Stomach (tissue), 9 donors: Measurements from ENCODE around the gene ANKRD55. TPM values are rescaled to one million over a fixed set of nuclear protein-coding genes. Genes with fewer than 3 reads are reported as not detected.

Experiments used
- DNase-seq, 2 donors: peaks; one replicate each; pipeline versions ENCODE4 v3.0.0 to v3.0.0-alpha.2; 2013 to 2019
- H3K27ac ChIP-seq, 5 donors: fragments of 200-600 bp in 4 of 5; sonication (generic) in 4 of 5; one replicate each; pipeline ENCODE4 v1.5.1; 2013 to 2019; ENCODE audit warnings: mild to moderate bottlenecking in 1 of 5, moderate library complexity in 1 of 5
- H3K27me3 ChIP-seq, 3 donors: fragments of 200-600 bp; sonication (generic); one replicate each; pipeline ENCODE4 v1.5.1; 2017 to 2019; ENCODE audit warnings: mixed run types in 1 of 3
- H3K36me3 ChIP-seq, 4 donors: fragments of 200-600 bp; sonication (generic); 1 replicate in 3 of 4; 2 replicates in 1 of 4; pipeline ENCODE4 v1.5.1; 2016 to 2019
- H3K4me1 ChIP-seq, 4 donors: fragments of 200-600 bp; sonication (generic); one replicate each; pipeline ENCODE4 v1.5.1; 2016 to 2019
- H3K4me3 ChIP-seq, 4 donors: fragments of 200-600 bp; sonication (generic) in 3 of 4; one replicate each; pipeline ENCODE4 v1.5.1; 2016 to 2019; ENCODE audit warnings: mild to moderate bottlenecking in 1 of 4
- H3K9me3 ChIP-seq, 4 donors: fragments of 200-600 bp; sonication (generic); one replicate each; pipeline ENCODE4 v1.5.1; 2016 to 2019
- EP300 ChIP-seq: sonication (generic); formaldehyde crosslinking; IDR thresholded peaks from one replicate; pipeline ENCODE4 v1.6.1; 2017; ENCODE audit warnings: antibody characterized with exemption
- POLR2A ChIP-seq, 4 donors: fragments of 450-650 bp; IDR thresholded peaks; one replicate each; pipeline ENCODE4 v1.6.1; 2016; ENCODE audit warnings: antibody characterized with exemption in 4 of 4, control low read depth in 2 of 4, mild to moderate bottlenecking in 1 of 4, moderate library complexity in 1 of 4
- POLR2AphosphoS5 ChIP-seq, 3 donors: sonication (generic); formaldehyde crosslinking; IDR thresholded peaks; one replicate each; pipeline ENCODE4 v1.6.1; 2016; ENCODE audit warnings: antibody characterized with exemption in 3 of 3
- WGBS, 5 donors: extraction: QIAGEN DNeasy Blood & Tissue Kit in 3 of 5; methylation state at CpG; one replicate each; pipeline versions ENCODE4 v1.1.5 to v1.1.7; 2013 to 2018; 5-methylcytosine and 5-hydroxymethylcytosine counted together
- intact Hi-C: fragments of 100-400 bp; cut with DNase I; formaldehyde crosslinking; loops from one replicate; pipeline ENCODE4 v1.15.1; 2023; ENCODE audit warnings: low total_unique reads
- polyA plus RNA-seq, 3 donors: library from polyadenylated mRNA; stranded (reverse); fragments of 200-250 nt; gene quantifications; one replicate each; pipeline ENCODE4 v1.2.3, GENCODE V29; 2013
- total RNA-seq, 5 donors: library from RNA; depleted of rRNA; stranded (reverse); fragments of >200 nt; gene quantifications; one replicate each; pipeline versions ENCODE4 v1.1.0 to v1.2.3, GENCODE V29; 2014 to 2016
- TF ChIP-seq, protein P1 (sequence below), 7 experiments: fragments of 450-650 bp in 4 of 7; fragments of 200-600 bp in 3 of 7; sonication (generic) in 3 of 7; IDR thresholded peaks; one replicate each; pipeline ENCODE4 v1.5.1; 2016 to 2019; ENCODE audit warnings: antibody characterized with exemption in 7 of 7, control low read depth in 2 of 7, mild to moderate bottlenecking in 1 of 7
- donor health status: healthy with polysubstance abuse.
- donor health status: Bipolar disorder and iron deficiency.
- donor health status: healthy.

ANKRD55 gene
- total and polyA plus RNA-seq, 8 donors, result 0.08 to 0.18 TPM; not detected in 6

DNA sequence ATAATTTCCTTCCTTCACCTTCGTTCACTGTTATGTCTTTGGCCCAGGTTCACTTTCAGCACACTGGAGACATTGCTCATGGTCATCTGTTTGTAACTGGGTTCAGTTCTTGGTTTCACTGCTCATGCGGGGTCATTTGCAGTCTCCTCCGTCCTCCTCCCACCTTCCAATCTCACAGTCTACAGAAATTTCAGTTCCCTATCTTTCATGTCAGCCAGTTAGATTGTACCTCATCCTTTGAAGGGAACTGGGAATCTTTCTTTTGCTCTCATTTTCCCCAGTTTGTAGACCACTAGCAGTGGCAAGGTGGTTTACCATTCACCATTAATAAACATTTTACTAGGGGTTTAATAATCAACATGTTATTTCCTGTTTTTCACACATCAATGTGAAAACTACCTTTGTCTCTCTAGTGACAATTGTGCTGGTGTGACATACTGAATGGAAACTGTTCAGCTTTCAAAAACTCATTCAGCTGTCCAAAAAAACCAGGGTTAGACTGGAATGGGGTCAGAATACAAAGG lies 137.5 kb downstream of the ANKRD55 start:
- no peak for DNase-seq
- Histone ChIP-seq H3K27me3 (no peaks in the 10 kb centered on the region), H3K27ac (no peak overlapping the region), H3K4me3 (no peak overlapping the region), H3K4me1 (peaks cover 0 to 36% (median 6%) of the 10 kb centered on the region in 4 donors), H3K9me3 (no peaks in the 10 kb centered on the region), H3K36me3 (no peaks in the 10 kb centered on the region)
- WGBS, 5 donors, result 85 to 97% (median 89%) methylated on average over 3 of the region's 3 CpGs
- intact Hi-C loops, result no loop called here
- no peak for TF ChIP-seq EP300
- TF ChIP-seq, protein P1, sequence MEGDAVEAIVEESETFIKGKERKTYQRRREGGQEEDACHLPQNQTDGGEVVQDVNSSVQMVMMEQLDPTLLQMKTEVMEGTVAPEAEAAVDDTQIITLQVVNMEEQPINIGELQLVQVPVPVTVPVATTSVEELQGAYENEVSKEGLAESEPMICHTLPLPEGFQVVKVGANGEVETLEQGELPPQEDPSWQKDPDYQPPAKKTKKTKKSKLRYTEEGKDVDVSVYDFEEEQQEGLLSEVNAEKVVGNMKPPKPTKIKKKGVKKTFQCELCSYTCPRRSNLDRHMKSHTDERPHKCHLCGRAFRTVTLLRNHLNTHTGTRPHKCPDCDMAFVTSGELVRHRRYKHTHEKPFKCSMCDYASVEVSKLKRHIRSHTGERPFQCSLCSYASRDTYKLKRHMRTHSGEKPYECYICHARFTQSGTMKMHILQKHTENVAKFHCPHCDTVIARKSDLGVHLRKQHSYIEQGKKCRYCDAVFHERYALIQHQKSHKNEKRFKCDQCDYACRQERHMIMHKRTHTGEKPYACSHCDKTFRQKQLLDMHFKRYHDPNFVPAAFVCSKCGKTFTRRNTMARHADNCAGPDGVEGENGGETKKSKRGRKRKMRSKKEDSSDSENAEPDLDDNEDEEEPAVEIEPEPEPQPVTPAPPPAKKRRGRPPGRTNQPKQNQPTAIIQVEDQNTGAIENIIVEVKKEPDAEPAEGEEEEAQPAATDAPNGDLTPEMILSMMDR (IDR thresholded peaks at IDR 0.05), result no peak
- no peak for TF ChIP-seq POLR2AphosphoS5 (IDR thresholded peaks at IDR 0.05)
- TF ChIP-seq POLR2A (IDR thresholded peaks at IDR 0.05), result no peak

DNA sequence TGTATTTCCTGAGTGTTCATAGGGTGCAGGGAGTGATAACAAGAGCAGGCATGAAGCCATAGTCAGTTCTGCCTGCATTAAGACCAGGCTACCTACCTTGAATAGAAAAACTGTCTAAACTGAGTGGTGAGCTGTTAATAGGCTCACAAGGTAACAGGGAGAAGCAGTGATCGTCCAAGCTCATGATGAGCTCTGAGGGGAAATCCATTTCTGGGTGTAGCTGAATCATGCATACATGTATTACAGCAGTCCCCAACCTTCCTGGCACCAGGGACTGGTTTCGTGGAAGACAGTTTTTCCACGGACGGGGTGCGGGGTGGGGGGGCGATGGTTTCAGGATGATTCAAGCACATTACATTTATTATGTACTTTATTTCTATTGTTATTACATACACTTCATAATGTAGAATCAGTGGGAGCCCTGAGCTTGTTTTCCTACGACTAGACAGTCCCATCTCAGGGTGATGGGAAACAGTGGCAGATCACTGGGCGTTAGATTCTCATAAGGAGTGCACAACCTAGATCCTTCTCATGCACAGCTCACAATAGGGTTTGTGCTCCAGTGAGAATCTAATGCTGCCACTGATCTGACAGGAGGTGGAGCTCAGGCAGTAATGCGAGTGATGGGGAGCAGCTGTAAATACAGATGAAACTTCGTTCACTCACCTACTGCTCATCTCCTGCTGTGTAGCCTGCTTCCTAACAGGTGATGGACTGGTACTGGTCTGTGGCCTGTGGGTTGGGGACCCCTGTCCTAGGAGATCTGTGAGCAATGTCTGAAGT lies 138.4 kb downstream of the ANKRD55 start:
- TF ChIP-seq POLR2A (IDR thresholded peaks at IDR 0.05) (no peak), EP300 (no peak), POLR2AphosphoS5 (IDR thresholded peaks at IDR 0.05) (no peak)
- TF ChIP-seq, protein P1 (IDR thresholded peaks at IDR 0.05), result no peak

DNA sequence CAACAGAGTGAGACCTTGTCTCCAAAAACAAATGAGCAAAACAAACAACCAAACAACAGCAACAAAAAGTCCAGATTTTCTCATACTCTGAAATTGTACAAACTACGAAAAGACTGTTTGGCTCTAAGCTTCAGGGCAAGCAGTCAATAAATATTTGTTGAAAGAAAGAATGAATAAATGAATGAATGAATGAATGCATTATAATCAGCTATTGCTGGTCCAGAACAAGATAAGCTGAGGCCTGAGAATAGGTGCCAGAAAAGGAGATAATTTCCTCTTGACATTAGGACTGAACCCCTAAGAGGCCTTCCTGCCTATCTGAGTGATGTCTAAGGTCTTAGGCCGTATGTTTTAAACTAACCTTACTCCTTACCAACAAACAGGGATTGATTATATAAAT lies 139.2 kb downstream of the ANKRD55 start:
- intact Hi-C loops, result no loop called here
- H3K4me3 ChIP-seq, result no peak overlapping the region

More for the DNA sequence above, 138.4 kb downstream of the ANKRD55 start:
- Histone ChIP-seq H3K4me3 (no peak overlapping the region), H3K36me3 (no peaks in the 10 kb centered on the region), H3K27ac (no peak overlapping the region), H3K9me3 (no peaks in the 10 kb centered on the region), H3K27me3 (no peaks in the 10 kb centered on the region), H3K4me1 (peaks cover 0 to 36% (median 6%) of the 10 kb centered on the region in 4 donors)
- 88 to 94% (median 92%) methylated on average over 10 of the region's 10 CpGs for WGBS, 5 donors
- DNase-seq, result no peak
- intact Hi-C loops, result no loop called here

DNA sequence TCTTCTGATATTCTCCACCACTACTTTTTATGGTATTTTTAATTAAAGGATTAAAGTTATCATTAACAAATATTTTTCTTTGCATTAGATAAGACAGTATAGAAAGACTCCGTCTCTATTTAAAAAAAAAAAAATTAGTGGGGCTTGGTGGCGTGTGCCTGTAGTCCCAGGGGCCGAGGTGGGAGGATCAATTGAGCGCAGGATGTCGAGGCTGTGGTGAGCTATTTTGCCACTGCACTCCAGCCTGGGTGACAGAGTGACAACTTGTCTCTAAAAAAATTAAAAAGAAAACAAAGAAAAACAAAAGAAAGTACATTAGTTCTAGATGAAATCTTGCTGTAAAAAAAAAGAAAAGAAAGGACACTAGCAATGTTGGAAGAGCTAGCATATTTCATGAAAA lies 141.0 kb downstream of the ANKRD55 start:
- no peak for TF ChIP-seq POLR2A (IDR thresholded peaks at IDR 0.05)
- TF ChIP-seq EP300, result no peak
- TF ChIP-seq, protein P1 (IDR thresholded peaks at IDR 0.05), result no peak
- TF ChIP-seq POLR2AphosphoS5 (IDR thresholded peaks at IDR 0.05), result no peak
- H3K36me3 ChIP-seq, result no peaks in the 10 kb centered on the region
- H3K4me1 ChIP-seq, result peaks cover 0 to 13% (median 3%) of the 10 kb centered on the region in 4 donors
- no peak for DNase-seq
- H3K27me3 ChIP-seq, result no peaks in the 10 kb centered on the region
- H3K9me3 ChIP-seq, result no peaks in the 10 kb centered on the region
- H3K27ac ChIP-seq, result no peak overlapping the region
- 41 to 62% (median 61%) methylated on average over 5 of the region's 5 CpGs for WGBS, 5 donors
- intact Hi-C loops, result no loop called here
- no peak overlapping the region for H3K4me3 ChIP-seq

More for the DNA sequence above, 139.2 kb downstream of the ANKRD55 start:
- no peaks in the 10 kb centered on the region for H3K27me3 ChIP-seq
- no peaks in the 10 kb centered on the region for H3K36me3 ChIP-seq
- no peak for DNase-seq
- peaks cover 0 to 30% (median 5%) of the 10 kb centered on the region in 4 donors for H3K4me1 ChIP-seq
- 73 to 93% (median 89%) methylated on average over 2 of the region's 2 CpGs for WGBS, 5 donors
- H3K9me3 ChIP-seq, result no peaks in the 10 kb centered on the region
- no peak overlapping the region for H3K27ac ChIP-seq
- TF ChIP-seq POLR2AphosphoS5 (IDR thresholded peaks at IDR 0.05) (no peak), POLR2A (IDR thresholded peaks at IDR 0.05) (no peak), EP300 (no peak)
- TF ChIP-seq, protein P1 (IDR thresholded peaks at IDR 0.05), result no peak
